Mesenchymal stem cell (in vitro differentiated cells and primary cell): Measurements from ENCODE around the gene ZNF837.

Experiments used
- DNase-seq: peaks from one replicate; pipeline ENCODE4 v3.0.0-alpha.2; 2013
- H2AFZ ChIP-seq: one replicate; pipeline ENCODE4 v1.6.1; 2013; ENCODE audit warnings: low read depth, mild to moderate bottlenecking, control low read depth, inconsistent platforms, low read length, moderate library complexity
- H2AK5ac ChIP-seq: 2 replicates; pipeline ENCODE4 v1.6.1; 2013; ENCODE audit warnings: low read length, moderate library complexity, mild to moderate bottlenecking, inconsistent platforms; ENCODE audit not compliant: severe bottlenecking
- H2BK120ac ChIP-seq: one replicate; pipeline ENCODE4 v1.6.1; 2013; ENCODE audit warnings: low read depth, mild to moderate bottlenecking, inconsistent platforms, low read length, moderate library complexity
- H2BK12ac ChIP-seq, 2 experiments: one replicate each; pipeline ENCODE4 v1.6.1; 2013; ENCODE audit warnings: inconsistent platforms in 2 of 2, low read length in 2 of 2, mild to moderate bottlenecking in 2 of 2, moderate library complexity in 2 of 2, control low read depth in 1 of 2
- H2BK15ac ChIP-seq: one replicate; pipeline ENCODE4 v1.6.1; 2013; ENCODE audit warnings: mild to moderate bottlenecking, low read depth, inconsistent platforms; ENCODE audit not compliant: poor library complexity, severe bottlenecking
- H2BK5ac ChIP-seq: 2 replicates; pipeline ENCODE4 v1.6.1; 2013; ENCODE audit warnings: low read depth, mild to moderate bottlenecking, low read length, control low read depth, inconsistent platforms; ENCODE audit not compliant: poor library complexity, severe bottlenecking
- H3K14ac ChIP-seq, 2 experiments: one replicate each; pipeline ENCODE4 v1.6.1; 2013; ENCODE audit warnings: inconsistent platforms in 2 of 2, low read length in 2 of 2, control low read depth in 1 of 2, mild to moderate bottlenecking in 1 of 2, moderate library complexity in 1 of 2
- H3K18ac ChIP-seq, 2 experiments: one replicate each; pipeline ENCODE4 v1.6.1; 2013; ENCODE audit warnings: inconsistent platforms in 2 of 2, low read length in 2 of 2, control low read depth in 1 of 2, low read depth in 1 of 2, mild to moderate bottlenecking in 1 of 2
- H3K23ac ChIP-seq, 2 experiments: one replicate each; pipeline ENCODE4 v1.6.1; 2013; ENCODE audit warnings: inconsistent platforms in 2 of 2, low read length in 2 of 2, mild to moderate bottlenecking in 2 of 2, moderate library complexity in 2 of 2, control low read depth in 1 of 2
- H3K27ac ChIP-seq: 2 replicates; pipeline ENCODE4 v1.5.1; 2013; ENCODE audit warnings: mild to moderate bottlenecking, moderate library complexity, low read length, control low read depth, inconsistent platforms; ENCODE audit not compliant: poor library complexity, severe bottlenecking
- H3K27me3 ChIP-seq, 2 experiments: 2 replicates each; pipeline versions ENCODE4 v1.6.1 to v1.7.0; 2013; ENCODE audit warnings: low read length in 2 of 2, mild to moderate bottlenecking in 2 of 2, moderate library complexity in 2 of 2, control low read depth in 1 of 2, inconsistent platforms in 1 of 2; ENCODE audit not compliant: control insufficient read depth in 1 of 2, insufficient read depth in 1 of 2
- H3K36me3 ChIP-seq, 2 experiments: 2 replicates each; pipeline versions ENCODE4 v1.6.1 to v1.7.0; 2013; ENCODE audit warnings: low read length in 2 of 2, control low read depth in 1 of 2, inconsistent platforms in 1 of 2, low read depth in 1 of 2, mild to moderate bottlenecking in 1 of 2; ENCODE audit not compliant: insufficient read depth in 2 of 2, control insufficient read depth in 1 of 2
- H3K4ac ChIP-seq, 2 experiments: one replicate each; pipeline ENCODE4 v1.6.1; 2013; ENCODE audit warnings: inconsistent platforms in 2 of 2, low read length in 2 of 2, mild to moderate bottlenecking in 2 of 2, moderate library complexity in 2 of 2, control low read depth in 1 of 2, low read depth in 1 of 2
- H3K4me1 ChIP-seq: 2 replicates; pipeline ENCODE4 v1.6.1; 2013; ENCODE audit warnings: low read depth, low read length, control low read depth; ENCODE audit not compliant: control insufficient read depth, insufficient read depth
- H3K4me2 ChIP-seq: 2 replicates; pipeline ENCODE4 v1.6.1; 2013; ENCODE audit warnings: low read length, mild to moderate bottlenecking, inconsistent platforms; ENCODE audit not compliant: poor library complexity, severe bottlenecking
- H3K4me3 ChIP-seq, 2 experiments: 2 replicates each; pipeline versions ENCODE4 v1.5.1 to v1.7.0; 2013; ENCODE audit warnings: low read length in 2 of 2, mild to moderate bottlenecking in 2 of 2, control low read depth in 1 of 2, low read depth in 1 of 2; ENCODE audit not compliant: insufficient read depth in 1 of 2
- H3K79me1 ChIP-seq: replicated peaks from 2 replicates; pipeline ENCODE4 v1.6.1; 2013; ENCODE audit warnings: mild to moderate bottlenecking, control low read depth, low read length, inconsistent platforms; ENCODE audit not compliant: poor library complexity, severe bottlenecking
- H3K9ac ChIP-seq: 2 replicates; pipeline ENCODE4 v1.7.0; 2013; ENCODE audit warnings: mild to moderate bottlenecking, low read length, moderate library complexity
- H3K9me3 ChIP-seq: 2 replicates; pipeline ENCODE4 v1.7.0; 2013; ENCODE audit warnings: mild to moderate bottlenecking, low read length; ENCODE audit not compliant: control insufficient read depth
- H4K8ac ChIP-seq: one replicate; pipeline ENCODE4 v1.6.1; 2013; ENCODE audit warnings: inconsistent platforms, mild to moderate bottlenecking, low read length, moderate library complexity
- H4K91ac ChIP-seq: one replicate; pipeline ENCODE4 v1.6.1; 2013; ENCODE audit warnings: mild to moderate bottlenecking, low read length, inconsistent platforms
- WGBS: methylation state at CpG from one replicate; pipeline ENCODE4 v1.1.7; 2013; ENCODE audit warnings: mixed read lengths; 5-methylcytosine and 5-hydroxymethylcytosine counted together

Gene ZNF837

DNA sequence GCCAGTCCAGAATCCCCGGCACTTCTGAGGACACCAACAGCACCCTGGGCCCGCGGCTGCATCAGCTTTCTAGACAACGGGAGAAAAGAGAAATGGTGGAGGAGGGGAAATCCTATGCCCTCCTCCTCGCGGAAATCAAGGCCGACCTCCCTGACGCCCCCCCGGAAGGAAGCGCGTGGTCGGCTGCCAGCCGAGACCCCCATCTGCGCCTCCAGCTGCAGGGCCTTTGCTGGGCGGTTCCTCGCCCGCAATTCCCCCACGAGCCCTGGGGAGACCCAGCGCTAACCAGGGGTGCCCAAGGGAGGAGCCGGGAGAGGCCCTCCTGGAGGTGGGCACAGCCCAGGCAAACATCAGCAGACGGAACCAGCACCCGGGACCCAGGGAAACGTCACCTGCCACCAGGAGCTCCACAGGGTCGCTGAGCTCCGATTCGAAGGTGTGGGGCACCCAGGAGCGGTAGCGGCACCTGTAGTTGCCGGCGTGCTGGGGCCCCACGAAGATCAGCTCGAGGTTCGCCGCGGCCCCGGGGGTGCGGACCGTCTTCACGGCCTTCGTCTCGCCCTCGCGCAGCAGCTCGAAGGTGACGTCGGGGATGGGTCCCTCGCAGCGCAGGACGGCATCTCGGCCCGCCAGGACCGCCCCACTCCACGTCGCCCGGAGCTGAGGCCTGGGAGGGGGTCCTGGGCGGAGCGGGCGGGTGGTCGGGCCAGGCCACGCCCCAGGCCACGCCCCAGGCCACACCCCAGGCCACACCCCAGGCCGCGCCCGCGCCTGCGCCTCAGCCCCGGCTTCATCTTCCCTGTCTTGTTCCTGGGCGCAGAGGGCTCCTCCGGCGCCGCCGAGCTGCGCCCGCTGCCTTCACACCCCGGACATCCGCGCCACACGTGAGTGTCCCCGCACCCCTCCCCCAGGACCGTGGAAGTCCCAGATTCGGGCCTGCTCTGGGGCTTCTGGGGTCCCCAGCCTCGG is 33.6 kb downstream of the ZNF837 start:
- H3K14ac ChIP-seq: peak overlapping the region in 1 of 2 experiments; percentile 93
- no peaks in the 10 kb centered on the region for H3K9me3 ChIP-seq
- H3K27me3 ChIP-seq: no peaks in the 10 kb centered on the region
- H3K79me1 ChIP-seq: peaks cover 31% of the 10 kb centered on the region
- H3K18ac ChIP-seq: peak overlapping the region; percentile 94 to 95
- H4K8ac ChIP-seq: peak overlapping the region; percentile 73
- H3K27ac ChIP-seq: peak overlapping the region; percentile 71
- H3K23ac ChIP-seq: peak overlapping the region in 1 of 2 experiments; percentile 66
- peak overlapping the region; percentile 24 for H2BK5ac ChIP-seq
- H4K91ac ChIP-seq: peak overlapping the region; percentile 88
- H3K4me2 ChIP-seq: peak overlapping the region; percentile 84
- H2BK15ac ChIP-seq: peak overlapping the region; percentile 77
- WGBS: 1% methylated on average over 70 of the region's 82 CpGs
- H3K4ac ChIP-seq: peak overlapping the region; percentile 81 to 98
- no peak overlapping the region for H2AK5ac ChIP-seq
- peak overlapping the region; percentile 87 for H3K9ac ChIP-seq
- peak overlapping the region; percentile 84 for H2AFZ ChIP-seq
- H2BK120ac ChIP-seq: no peak overlapping the region
- H3K36me3 ChIP-seq: peaks cover 4 to 27% of the 10 kb centered on the region in 2 experiments
- peak overlapping the region; percentile 88 to 90 for H3K4me3 ChIP-seq
- DNase-seq: peak; percentile 78
- peak overlapping the region in 1 of 2 experiments; percentile 48 for H2BK12ac ChIP-seq
- H3K4me1 ChIP-seq: peaks cover 10% of the 10 kb centered on the region

DNA sequence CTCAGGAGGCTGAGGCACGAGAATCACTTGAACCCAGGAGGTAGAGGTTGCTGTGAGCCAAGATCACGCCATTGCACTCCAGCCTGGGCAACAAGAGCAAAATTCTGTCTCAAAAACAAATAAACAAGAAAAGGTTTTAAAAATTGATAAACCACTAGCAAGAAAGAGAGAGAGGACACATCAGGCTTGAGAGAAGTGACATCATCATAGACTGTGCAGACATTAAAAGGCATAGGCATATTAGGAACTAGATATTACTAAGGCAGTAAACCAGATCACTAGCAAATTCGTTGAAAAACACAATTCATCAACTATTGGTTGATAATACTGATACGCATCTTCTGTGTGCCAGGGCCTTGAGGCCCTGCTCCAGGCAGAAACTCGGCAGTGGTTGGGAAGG is 35.3 kb downstream of the ZNF837 start:
- Histone ChIP-seq H3K4me3 (no peak overlapping the region), H3K79me1 (peaks cover 27% of the 10 kb centered on the region), H2BK15ac (no peak overlapping the region), H3K18ac (no peak overlapping the region), H2AK5ac (no peak overlapping the region), H3K4me2 (no peak overlapping the region), H3K27ac (no peak overlapping the region), H3K9ac (no peak overlapping the region), H3K4me1 (peaks cover 10% of the 10 kb centered on the region), H3K23ac (no peak overlapping the region), H3K9me3 (no peaks in the 10 kb centered on the region), H2AFZ (no peak overlapping the region), H3K27me3 (no peaks in the 10 kb centered on the region), H4K8ac (no peak overlapping the region), H2BK12ac (no peak overlapping the region), H2BK5ac (no peak overlapping the region), H3K4ac (no peak overlapping the region), H2BK120ac (no peak overlapping the region), H4K91ac (no peak overlapping the region), H3K14ac (no peak overlapping the region), H3K36me3 (peaks cover 16 to 21% of the 10 kb centered on the region in 2 experiments)
- 93% methylated on average over 4 of the region's 5 CpGs for WGBS
- DNase-seq: peak; percentile 15

DNA sequence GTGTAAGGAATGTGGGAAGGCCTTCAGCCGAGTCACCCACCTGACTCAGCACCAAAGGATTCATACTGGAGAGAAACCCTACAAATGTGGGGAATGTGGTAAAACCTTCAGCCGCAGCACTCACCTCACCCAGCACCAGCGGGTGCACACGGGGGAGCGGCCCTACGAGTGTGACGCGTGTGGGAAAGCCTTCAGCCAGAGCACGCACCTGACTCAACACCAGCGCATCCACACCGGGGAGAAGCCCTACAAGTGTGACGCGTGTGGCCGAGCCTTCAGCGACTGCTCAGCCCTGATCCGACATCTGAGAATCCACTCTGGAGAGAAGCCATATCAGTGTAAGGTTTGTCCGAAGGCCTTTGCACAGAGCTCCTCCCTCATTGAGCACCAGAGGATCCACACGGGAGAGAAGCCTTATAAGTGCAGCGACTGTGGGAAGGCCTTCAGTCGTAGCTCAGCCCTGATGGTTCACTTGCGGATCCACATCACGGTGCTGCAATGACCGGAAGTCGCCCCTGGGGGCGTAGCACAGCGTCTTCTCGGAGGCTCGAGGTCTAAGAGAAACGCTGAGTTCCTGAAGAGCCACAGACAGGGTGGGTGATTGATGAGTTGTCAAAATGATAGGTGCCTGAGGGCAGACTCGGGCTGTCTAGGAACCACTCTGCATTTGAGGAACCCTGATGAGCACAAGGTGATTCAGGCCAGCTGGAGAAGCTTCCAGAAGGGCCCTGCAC is 41.8 kb downstream of the ZNF837 start:
- Histone ChIP-seq H2BK5ac (no peak overlapping the region), H3K9ac (no peak overlapping the region), H3K4me3 (no peak overlapping the region), H3K79me1 (peaks cover 44% of the 10 kb centered on the region), H3K9me3 (peaks cover 14% of the 10 kb centered on the region), H3K14ac (no peak overlapping the region), H2AFZ (no peak overlapping the region), H2AK5ac (no peak overlapping the region), H3K18ac (no peak overlapping the region), H3K4me1 (no peaks in the 10 kb centered on the region), H2BK15ac (no peak overlapping the region), H2BK12ac (no peak overlapping the region), H3K4me2 (no peak overlapping the region), H4K91ac (no peak overlapping the region), H3K36me3 (peaks cover 62 to 70% of the 10 kb centered on the region in 2 experiments), H2BK120ac (no peak overlapping the region), H3K27me3 (no peaks in the 10 kb centered on the region), H3K4ac (no peak overlapping the region), H3K27ac (no peak overlapping the region), H4K8ac (no peak overlapping the region), H3K23ac (no peak overlapping the region)
- no peak for DNase-seq
- WGBS: 87% methylated on average over 30 of the region's 30 CpGs

DNA sequence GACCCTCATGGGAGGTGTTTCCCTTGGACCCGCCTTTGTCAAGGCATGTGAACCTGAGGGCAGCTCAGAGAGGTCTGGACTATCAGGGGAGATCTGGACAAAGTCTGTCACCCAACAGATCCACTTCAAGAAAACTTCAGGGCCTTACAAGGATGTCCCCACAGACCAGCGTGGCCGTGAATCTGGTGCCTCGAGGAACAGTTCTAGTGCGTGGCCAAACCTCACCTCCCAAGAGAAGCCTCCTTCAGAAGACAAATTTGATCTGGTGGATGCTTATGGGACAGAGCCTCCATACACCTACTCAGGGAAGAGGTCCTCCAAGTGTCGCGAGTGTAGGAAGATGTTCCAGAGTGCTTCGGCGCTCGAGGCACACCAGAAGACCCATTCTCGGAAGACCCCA is 42.5 kb downstream of the ZNF837 start:
- 99% methylated on average over 11 of the region's 11 CpGs for WGBS
- DNase-seq: no peak
- Histone ChIP-seq H3K4ac (no peak overlapping the region), H3K79me1 (peaks cover 44% of the 10 kb centered on the region), H3K23ac (no peak overlapping the region), H3K14ac (no peak overlapping the region), H3K9ac (no peak overlapping the region), H2BK15ac (no peak overlapping the region), H4K91ac (no peak overlapping the region), H3K27ac (no peak overlapping the region), H4K8ac (no peak overlapping the region), H2BK5ac (no peak overlapping the region), H2BK120ac (no peak overlapping the region), H3K4me1 (no peaks in the 10 kb centered on the region), H3K27me3 (no peaks in the 10 kb centered on the region), H2AK5ac (no peak overlapping the region), H2BK12ac (no peak overlapping the region), H3K18ac (no peak overlapping the region), H3K4me3 (no peak overlapping the region), H3K9me3 (peaks cover 14% of the 10 kb centered on the region), H3K36me3 (peaks cover 62 to 70% of the 10 kb centered on the region in 2 experiments), H3K4me2 (no peak overlapping the region), H2AFZ (no peak overlapping the region)
